Sigmoid colon (tissue), 7 donors: ENCODE data around the gene GMDS. TPM values are rescaled to one million over a fixed set of nuclear protein-coding genes. Genes with fewer than 3 reads are reported as not detected.

ENCODE experiments used
- DNase-seq: peaks from one replicate; pipeline ENCODE4 v3.0.0-alpha.2; 2019
- H3K27ac ChIP-seq, 4 donors: fragments of 200-600 bp; sonication (generic); one replicate each; pipeline ENCODE4 v1.5.1; 2016 to 2019; ENCODE audit warnings: mild to moderate bottlenecking in 1 of 4
- H3K27me3 ChIP-seq, 3 donors: fragments of 200-600 bp; sonication (generic); one replicate each; pipeline ENCODE4 v1.5.1; 2019; ENCODE audit warnings: mild to moderate bottlenecking in 1 of 3
- H3K36me3 ChIP-seq, 4 donors: fragments of 200-600 bp; sonication (generic); one replicate each; pipeline ENCODE4 v1.5.1; 2016 to 2019
- H3K4me1 ChIP-seq, 4 donors: fragments of 200-600 bp; sonication (generic); one replicate each; pipeline ENCODE4 v1.5.1; 2017 to 2019
- H3K4me3 ChIP-seq, 4 donors: fragments of 200-600 bp; sonication (generic); one replicate each; pipeline ENCODE4 v1.5.1; 2017 to 2019; ENCODE audit warnings: mild to moderate bottlenecking in 2 of 4, moderate library complexity in 1 of 4
- H3K9me3 ChIP-seq, 4 donors: fragments of 200-600 bp in 3 of 4; sonication (generic) in 3 of 4; one replicate each; pipeline versions ENCODE4 v1.5.1 to v1.6.1; 2013 to 2019
- CTCF ChIP-seq, 4 experiments: fragments of 450-650 bp in 3 of 4; fragments of 200-600 bp in 1 of 4; IDR thresholded peaks; one replicate each; pipeline ENCODE4 v1.5.1; 2016 to 2019; ENCODE audit warnings: antibody characterized with exemption in 4 of 4, mild to moderate bottlenecking in 3 of 4, moderate library complexity in 2 of 4
- EP300 ChIP-seq, 4 donors: sonication (generic); formaldehyde crosslinking; IDR thresholded peaks; one replicate each; pipeline ENCODE4 v1.6.1; 2017; ENCODE audit warnings: antibody characterized with exemption in 4 of 4
- POLR2A ChIP-seq, 2 donors: fragments of 450-650 bp; IDR thresholded peaks; one replicate each; pipeline ENCODE4 v1.6.1; 2016; ENCODE audit warnings: antibody characterized with exemption in 2 of 2, mild to moderate bottlenecking in 2 of 2, moderate library complexity in 2 of 2
- POLR2AphosphoS5 ChIP-seq, 4 donors: sonication (generic); formaldehyde crosslinking; IDR thresholded peaks; one replicate each; pipeline ENCODE4 v1.6.1; 2017; ENCODE audit warnings: antibody characterized with exemption in 4 of 4
- WGBS, 2 donors: extraction: QIAGEN DNeasy Blood & Tissue Kit; methylation state at CpG; one replicate each; pipeline ENCODE4 v1.1.7; 2013; 5-methylcytosine and 5-hydroxymethylcytosine counted together
- intact Hi-C: fragments of 100-400 bp; cut with DNase I; formaldehyde crosslinking; loops from one replicate; pipeline ENCODE4 v1.15.1; 2023
- polyA plus RNA-seq, 3 donors: library from polyadenylated mRNA; stranded (reverse); fragments of 200-250 nt; gene quantifications; one replicate each; pipeline ENCODE4 v1.2.3, GENCODE V29; 2013
- total RNA-seq, 4 donors: library from RNA; depleted of rRNA; stranded (reverse); fragments of >200 nt; gene quantifications; one replicate each; pipeline ENCODE4 v1.1.0, GENCODE V29; 2016
- donor health status: healthy with polysubstance abuse.
- donor health status: Bipolar disorder and iron deficiency.
- donor health status: healthy.

The GMDS gene
- total and polyA plus RNA-seq, 7 donors, result 3.1 to 173 (median 9.4) TPM

- Histone ChIP-seq H3K4me1 (no peaks in the 10 kb centered on the region), H3K9me3 (peaks cover 0 to 3% (median 0%) of the 10 kb centered on the region in 4 donors), H3K4me3 (no peak overlapping the region), H3K27me3 (no peaks in the 10 kb centered on the region), H3K36me3 (no peaks in the 10 kb centered on the region), H3K27ac (no peak overlapping the region)
- intact Hi-C loops, result no loop called here
- 93 to 95% methylated on average over 11 of the region's 11 CpGs for WGBS, 2 donors
- no peak for DNase-seq
- TF ChIP-seq EP300 (IDR thresholded peaks at IDR 0.05), result no peak
- TF ChIP-seq POLR2A (IDR thresholded peaks at IDR 0.05), result no peak
- TF ChIP-seq POLR2AphosphoS5 (IDR thresholded peaks at IDR 0.05), result no peak
- no peak for TF ChIP-seq CTCF (IDR thresholded peaks at IDR 0.05)
Measured at GRCh38 chr6:1726341-1726768, 519.0 kb downstream of the GMDS start.

- Histone ChIP-seq H3K4me3 (no peak overlapping the region), H3K4me1 (no peaks in the 10 kb centered on the region), H3K27ac (peak overlapping the region in 1 of 4 donors; percentile 43), H3K36me3 (no peaks in the 10 kb centered on the region), H3K27me3 (no peaks in the 10 kb centered on the region), H3K9me3 (no peaks in the 10 kb centered on the region)
- intact Hi-C loops, result no loop called here
- WGBS, 2 donors, result 19 to 61% methylated on average over 8 of the region's 8 CpGs
- no peak for TF ChIP-seq CTCF (IDR thresholded peaks at IDR 0.05)
- no peak for TF ChIP-seq EP300 (IDR thresholded peaks at IDR 0.05)
- TF ChIP-seq POLR2AphosphoS5 (IDR thresholded peaks at IDR 0.05), result no peak
- TF ChIP-seq POLR2A (IDR thresholded peaks at IDR 0.05), result no peak
- DNase-seq, result no peak
Measured at GRCh38 chr6:1724616-1725015, 520.8 kb downstream of the GMDS start.

- H3K9me3 ChIP-seq, result no peaks in the 10 kb centered on the region
- TF ChIP-seq POLR2AphosphoS5 (IDR thresholded peaks at IDR 0.05) (no peak), POLR2A (IDR thresholded peaks at IDR 0.05) (no peak), CTCF (IDR thresholded peaks at IDR 0.05) (no peak), EP300 (IDR thresholded peaks at IDR 0.05) (no peak)
- H3K4me1 ChIP-seq, result no peaks in the 10 kb centered on the region
- no peak for DNase-seq
- no peak overlapping the region for H3K4me3 ChIP-seq
- no peaks in the 10 kb centered on the region for H3K27me3 ChIP-seq
- intact Hi-C loops, result no loop called here
- WGBS, 2 donors, result 66 to 85% methylated on average over 9 of the region's 9 CpGs
- no peak overlapping the region for H3K27ac ChIP-seq
- no peaks in the 10 kb centered on the region for H3K36me3 ChIP-seq
Measured at GRCh38 chr6:1724124-1724523, 521.3 kb downstream of the GMDS start.

- no peak overlapping the region for H3K4me3 ChIP-seq
- intact Hi-C loops, result no loop called here
- no peak overlapping the region for H3K27ac ChIP-seq
- H3K27me3 ChIP-seq, result no peaks in the 10 kb centered on the region
- H3K36me3 ChIP-seq, result no peaks in the 10 kb centered on the region
- H3K9me3 ChIP-seq, result no peaks in the 10 kb centered on the region
- DNase-seq, result no peak
- 89 to 94% methylated on average over 2 of the region's 2 CpGs for WGBS, 2 donors
- H3K4me1 ChIP-seq, result no peaks in the 10 kb centered on the region
- TF ChIP-seq POLR2A (IDR thresholded peaks at IDR 0.05) (no peak), POLR2AphosphoS5 (IDR thresholded peaks at IDR 0.05) (no peak), CTCF (IDR thresholded peaks at IDR 0.05) (no peak), EP300 (IDR thresholded peaks at IDR 0.05) (no peak)
Measured at GRCh38 chr6:1722801-1723200, 522.6 kb downstream of the GMDS start.

- Histone ChIP-seq H3K27me3 (no peaks in the 10 kb centered on the region), H3K4me1 (no peaks in the 10 kb centered on the region), H3K27ac (no peak overlapping the region), H3K4me3 (no peak overlapping the region), H3K9me3 (no peaks in the 10 kb centered on the region), H3K36me3 (no peaks in the 10 kb centered on the region)
- no peak for TF ChIP-seq EP300 (IDR thresholded peaks at IDR 0.05)
- no peak for TF ChIP-seq POLR2A (IDR thresholded peaks at IDR 0.05)
- no peak for TF ChIP-seq POLR2AphosphoS5 (IDR thresholded peaks at IDR 0.05)
- no peak for TF ChIP-seq CTCF (IDR thresholded peaks at IDR 0.05)
- intact Hi-C loops, result no loop called here
- WGBS, 2 donors, result 82 to 86% methylated on average over 8 of the region's 8 CpGs
- DNase-seq, result peak; percentile 17
Measured at GRCh38 chr6:1720620-1721322, 524.6 kb downstream of the GMDS start.
